ENCODE measurements around the gene KBTBD8.

DNA sequence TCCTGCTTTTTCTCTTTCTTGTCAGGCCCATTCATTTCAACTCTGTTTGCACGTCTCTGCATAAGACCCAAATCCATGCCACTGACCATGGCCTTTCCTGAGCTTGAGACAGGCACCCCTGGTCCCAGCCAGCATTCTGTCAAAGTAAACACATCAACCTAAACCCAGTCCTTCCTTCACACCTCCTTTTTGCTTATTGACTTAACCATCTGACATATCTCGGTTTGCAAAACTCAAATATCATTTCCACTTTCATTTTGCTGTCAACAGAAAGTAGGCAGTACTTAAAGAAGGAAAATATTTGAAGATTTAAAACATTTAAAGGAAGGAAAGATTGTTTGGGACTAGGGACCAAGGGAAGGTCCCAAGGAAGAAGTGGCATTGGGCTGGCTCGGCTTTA, 48.2 kb upstream of the KBTBD8 start:
- TF ChIP-seq, protein P1, sequence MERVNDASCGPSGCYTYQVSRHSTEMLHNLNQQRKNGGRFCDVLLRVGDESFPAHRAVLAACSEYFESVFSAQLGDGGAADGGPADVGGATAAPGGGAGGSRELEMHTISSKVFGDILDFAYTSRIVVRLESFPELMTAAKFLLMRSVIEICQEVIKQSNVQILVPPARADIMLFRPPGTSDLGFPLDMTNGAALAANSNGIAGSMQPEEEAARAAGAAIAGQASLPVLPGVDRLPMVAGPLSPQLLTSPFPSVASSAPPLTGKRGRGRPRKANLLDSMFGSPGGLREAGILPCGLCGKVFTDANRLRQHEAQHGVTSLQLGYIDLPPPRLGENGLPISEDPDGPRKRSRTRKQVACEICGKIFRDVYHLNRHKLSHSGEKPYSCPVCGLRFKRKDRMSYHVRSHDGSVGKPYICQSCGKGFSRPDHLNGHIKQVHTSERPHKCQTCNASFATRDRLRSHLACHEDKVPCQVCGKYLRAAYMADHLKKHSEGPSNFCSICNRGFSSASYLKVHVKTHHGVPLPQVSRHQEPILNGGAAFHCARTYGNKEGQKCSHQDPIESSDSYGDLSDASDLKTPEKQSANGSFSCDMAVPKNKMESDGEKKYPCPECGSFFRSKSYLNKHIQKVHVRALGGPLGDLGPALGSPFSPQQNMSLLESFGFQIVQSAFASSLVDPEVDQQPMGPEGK (CRISPR knock-in tag; IDR thresholded peaks at IDR 0.05; ENCODE audit: borderline replicate concordance), result no peak
- TF ChIP-seq, protein P2, sequence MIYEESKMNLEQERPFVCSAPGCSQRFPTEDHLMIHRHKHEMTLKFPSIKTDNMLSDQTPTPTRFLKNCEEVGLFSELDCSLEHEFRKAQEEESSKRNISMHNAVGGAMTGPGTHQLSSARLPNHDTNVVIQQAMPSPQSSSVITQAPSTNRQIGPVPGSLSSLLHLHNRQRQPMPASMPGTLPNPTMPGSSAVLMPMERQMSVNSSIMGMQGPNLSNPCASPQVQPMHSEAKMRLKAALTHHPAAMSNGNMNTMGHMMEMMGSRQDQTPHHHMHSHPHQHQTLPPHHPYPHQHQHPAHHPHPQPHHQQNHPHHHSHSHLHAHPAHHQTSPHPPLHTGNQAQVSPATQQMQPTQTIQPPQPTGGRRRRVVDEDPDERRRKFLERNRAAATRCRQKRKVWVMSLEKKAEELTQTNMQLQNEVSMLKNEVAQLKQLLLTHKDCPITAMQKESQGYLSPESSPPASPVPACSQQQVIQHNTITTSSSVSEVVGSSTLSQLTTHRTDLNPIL (CRISPR knock-in tag; IDR thresholded peaks at IDR 0.05; ENCODE audit: low read depth), result no peak
- TF ChIP-seq ZFP3 (CRISPR knock-in tag; IDR thresholded peaks at IDR 0.05) (no peak), ESRRG (CRISPR knock-in tag; IDR thresholded peaks at IDR 0.05) (no peak), ARNTL (CRISPR knock-in tag; IDR thresholded peaks at IDR 0.05; ENCODE audit: borderline replicate concordance, low read depth) (no peak), TOX (CRISPR knock-in tag; IDR thresholded peaks at IDR 0.05; ENCODE audit: borderline replicate concordance) (no peak), ISL1 (CRISPR knock-in tag; IDR thresholded peaks at IDR 0.05) (no peak), ZNF565 (CRISPR knock-in tag; conservative IDR thresholded peaks at IDR 0.05; ENCODE audit: low read depth) (no peak), ZNF8 (CRISPR knock-in tag; IDR thresholded peaks at IDR 0.05) (no peak), PPARA (CRISPR knock-in tag; IDR thresholded peaks at IDR 0.05; ENCODE audit: borderline replicate concordance) (no peak), ZFP30 (CRISPR knock-in tag; IDR thresholded peaks at IDR 0.05) (no peak), GLIS3 (CRISPR knock-in tag; IDR thresholded peaks at IDR 0.05) (no peak)
- TF ChIP-seq, protein P3, sequence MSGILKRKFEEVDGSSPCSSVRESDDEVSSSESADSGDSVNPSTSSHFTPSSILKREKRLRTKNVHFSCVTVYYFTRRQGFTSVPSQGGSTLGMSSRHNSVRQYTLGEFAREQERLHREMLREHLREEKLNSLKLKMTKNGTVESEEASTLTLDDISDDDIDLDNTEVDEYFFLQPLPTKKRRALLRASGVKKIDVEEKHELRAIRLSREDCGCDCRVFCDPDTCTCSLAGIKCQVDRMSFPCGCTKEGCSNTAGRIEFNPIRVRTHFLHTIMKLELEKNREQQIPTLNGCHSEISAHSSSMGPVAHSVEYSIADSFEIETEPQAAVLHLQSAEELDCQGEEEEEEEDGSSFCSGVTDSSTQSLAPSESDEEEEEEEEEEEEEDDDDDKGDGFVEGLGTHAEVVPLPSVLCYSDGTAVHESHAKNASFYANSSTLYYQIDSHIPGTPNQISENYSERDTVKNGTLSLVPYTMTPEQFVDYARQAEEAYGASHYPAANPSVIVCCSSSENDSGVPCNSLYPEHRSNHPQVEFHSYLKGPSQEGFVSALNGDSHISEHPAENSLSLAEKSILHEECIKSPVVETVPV (CRISPR knock-in tag; IDR thresholded peaks at IDR 0.05), result no peak
- TF ChIP-seq, protein P4, sequence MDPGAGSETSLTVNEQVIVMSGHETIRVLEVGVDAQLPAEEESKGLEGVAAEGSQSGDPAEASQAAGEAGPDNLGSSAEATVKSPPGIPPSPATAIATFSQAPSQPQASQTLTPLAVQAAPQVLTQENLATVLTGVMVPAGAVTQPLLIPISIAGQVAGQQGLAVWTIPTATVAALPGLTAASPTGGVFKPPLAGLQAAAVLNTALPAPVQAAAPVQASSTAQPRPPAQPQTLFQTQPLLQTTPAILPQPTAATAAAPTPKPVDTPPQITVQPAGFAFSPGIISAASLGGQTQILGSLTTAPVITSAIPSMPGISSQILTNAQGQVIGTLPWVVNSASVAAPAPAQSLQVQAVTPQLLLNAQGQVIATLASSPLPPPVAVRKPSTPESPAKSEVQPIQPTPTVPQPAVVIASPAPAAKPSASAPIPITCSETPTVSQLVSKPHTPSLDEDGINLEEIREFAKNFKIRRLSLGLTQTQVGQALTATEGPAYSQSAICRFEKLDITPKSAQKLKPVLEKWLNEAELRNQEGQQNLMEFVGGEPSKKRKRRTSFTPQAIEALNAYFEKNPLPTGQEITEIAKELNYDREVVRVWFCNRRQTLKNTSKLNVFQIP (CRISPR knock-in tag; IDR thresholded peaks at IDR 0.05; ENCODE audit: borderline replicate concordance, low read depth), result no peak

Measured in SK-N-SH treated with all-trans-retinoic acid at 6 μM for 48 hours (cell line).